OCI-LY7 (cell line): ENCODE measurements around the gene GFI1.

Experiments
- CTCF ChIP-seq: fragments of 200-600 bp; sonication (generic); conservative IDR thresholded peaks from 2 replicates; pipeline ENCODE4 v1.5.1; 2014; ENCODE audit warnings: mild to moderate bottlenecking, antibody characterized with exemption, low read length, moderate library complexity, mixed read lengths
- EZH2phosphoT487 ChIP-seq: fragments of 200-600 bp; sonication (generic); IDR thresholded peaks from 2 replicates; pipeline ENCODE4 v1.6.1; 2018; ENCODE audit warnings: low read depth, borderline replicate concordance, mild to moderate bottlenecking, mixed run types, antibody characterized with exemption, low read length, moderate library complexity, mixed read lengths

- TF ChIP-seq CTCF (no peak), EZH2phosphoT487 (no peak)
Observed at GRCh38 chr1:92441316-92441696, 45.4 kb downstream of the GFI1 start.
